ENCODE measurements around the gene UBTD2.
"Not testable (repeated sequence)": the region's sequence is repeated elsewhere in the genome, so short reads cannot be mapped to it uniquely, and the experiment has no call there.

Gene UBTD2

DNA sequence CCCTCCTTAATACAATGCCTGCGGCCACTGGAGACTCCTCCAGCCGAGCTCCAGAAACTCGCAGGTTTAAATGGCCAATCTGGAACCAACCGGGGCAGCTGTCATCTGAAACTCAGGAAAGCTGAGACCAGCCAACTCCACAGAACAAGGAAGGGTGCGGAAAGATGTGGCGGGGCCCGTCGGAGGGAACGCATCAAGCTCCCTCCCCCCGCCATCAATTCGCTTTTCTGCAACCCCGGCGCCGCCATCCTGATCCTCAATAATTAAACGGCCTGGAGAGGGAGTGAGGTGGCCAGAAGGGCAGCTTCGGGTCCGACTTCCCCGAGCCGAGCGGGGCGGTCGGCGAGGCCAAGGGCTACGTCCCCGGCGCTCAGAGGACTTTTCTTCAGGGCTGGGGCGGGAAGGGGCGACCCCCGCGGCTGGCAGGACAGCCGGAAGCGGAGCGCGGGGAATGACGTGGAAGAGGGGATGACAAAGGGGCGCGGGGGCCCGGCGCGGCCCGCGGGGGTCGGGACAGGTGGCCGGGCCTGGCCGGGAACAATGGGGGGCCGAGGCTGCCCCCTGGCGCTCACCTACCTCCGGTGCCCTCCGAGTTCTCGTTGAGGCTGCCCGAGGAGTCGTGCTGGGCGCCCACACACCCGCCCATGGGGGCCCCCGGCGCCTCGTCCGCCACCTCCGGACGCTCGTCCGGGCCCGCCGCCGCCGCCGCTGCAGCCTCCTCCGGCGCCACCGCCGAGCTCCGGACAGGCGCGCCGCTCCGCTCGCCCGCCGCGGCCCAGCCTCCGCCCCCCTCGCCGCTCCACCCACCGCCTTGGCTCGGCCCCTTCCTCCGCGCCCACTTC, at the start of gene UBTD2:
UBTD2 (minus strand) TSS at position 745 of the 842 bp plus-strand sequence; CDS start at position 646, 99 bp downstream.
- DNase-seq: peak; percentile 84

- not testable (repeated sequence) for DNase-seq
These were observed 43.3 kb upstream of the UBTD2 start for GRCh38 chr5:172326901-172327300.

DNA sequence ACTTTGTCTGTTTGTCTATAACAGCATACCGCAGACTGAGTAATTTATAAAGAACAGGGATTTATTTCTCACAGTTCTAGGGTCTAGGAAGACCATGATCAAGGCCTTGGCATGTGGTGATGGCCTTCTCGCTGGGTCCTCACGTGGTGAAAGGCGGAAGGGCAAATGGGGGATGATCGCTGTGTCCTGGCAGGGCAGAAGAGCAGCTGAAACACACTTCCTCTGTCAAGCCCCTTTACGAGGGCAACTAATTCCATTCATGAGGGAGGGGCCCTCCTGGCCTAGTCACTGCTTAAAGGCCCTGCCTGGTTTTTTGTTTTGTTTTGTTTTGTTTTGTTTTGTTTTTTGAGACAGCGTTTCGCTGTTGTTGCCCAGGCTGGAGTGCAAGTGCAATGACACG, 41.9 kb upstream of the UBTD2 start:
- no peak for DNase-seq

- no peak for DNase-seq
These were observed 38.7 kb upstream of the UBTD2 start for GRCh38 chr5:172322028-172322965.

DNA sequence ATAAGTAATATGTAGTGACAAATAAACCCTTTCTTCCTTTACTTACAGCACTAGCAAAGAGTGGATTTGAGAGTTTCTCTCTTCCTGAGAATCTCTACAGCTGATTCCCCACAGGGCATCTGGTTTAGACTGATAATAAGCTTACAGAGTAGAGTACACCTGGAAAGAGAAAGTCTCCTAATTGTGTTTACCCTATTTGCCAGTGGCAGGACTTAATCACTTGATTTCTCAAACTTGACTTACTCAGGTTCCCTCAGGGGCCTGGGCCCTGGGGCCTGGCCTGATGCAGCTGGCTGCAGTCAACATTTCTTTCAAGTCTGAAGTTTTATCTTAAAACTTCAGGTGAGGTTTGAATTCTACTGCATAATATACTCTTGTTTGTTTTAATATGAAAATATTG, 38.0 kb upstream of the UBTD2 start:
- DNase-seq: no peak

DNA sequence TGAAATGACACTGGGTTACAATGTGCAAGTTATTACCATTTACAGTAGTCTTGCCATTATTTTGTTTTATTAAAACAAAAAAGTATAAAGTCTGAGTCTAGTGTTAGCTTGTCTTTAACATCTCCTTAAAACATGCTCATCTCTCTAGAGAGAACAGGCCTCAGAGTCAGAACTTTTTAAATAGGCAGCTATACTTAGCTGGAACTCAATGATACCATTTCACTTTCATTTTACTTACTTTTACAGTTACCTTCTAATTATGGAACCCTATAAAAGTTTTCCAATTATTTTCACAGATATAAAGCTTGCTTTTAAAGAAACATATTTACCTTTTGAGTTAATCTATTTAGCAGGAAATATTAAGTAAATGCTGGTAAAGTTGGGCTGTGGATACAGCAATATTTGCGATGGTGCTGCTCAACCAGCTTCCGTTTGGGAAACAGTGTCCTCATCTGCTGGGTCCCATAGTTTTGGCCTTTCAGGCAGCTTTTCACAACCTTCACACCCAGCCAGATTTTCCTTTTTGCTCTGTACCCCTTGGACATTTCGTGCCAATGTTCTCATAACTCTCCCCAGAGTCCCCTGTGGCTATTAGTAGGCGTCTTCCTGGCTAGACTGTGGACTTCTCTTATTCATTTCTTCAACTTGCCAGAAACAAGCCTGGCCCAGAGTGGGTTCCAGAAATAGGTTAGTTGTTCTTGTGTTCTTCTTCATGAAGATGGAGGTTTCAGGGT, 36.3 kb upstream of the UBTD2 start:
- DNase-seq: no peak

DNA sequence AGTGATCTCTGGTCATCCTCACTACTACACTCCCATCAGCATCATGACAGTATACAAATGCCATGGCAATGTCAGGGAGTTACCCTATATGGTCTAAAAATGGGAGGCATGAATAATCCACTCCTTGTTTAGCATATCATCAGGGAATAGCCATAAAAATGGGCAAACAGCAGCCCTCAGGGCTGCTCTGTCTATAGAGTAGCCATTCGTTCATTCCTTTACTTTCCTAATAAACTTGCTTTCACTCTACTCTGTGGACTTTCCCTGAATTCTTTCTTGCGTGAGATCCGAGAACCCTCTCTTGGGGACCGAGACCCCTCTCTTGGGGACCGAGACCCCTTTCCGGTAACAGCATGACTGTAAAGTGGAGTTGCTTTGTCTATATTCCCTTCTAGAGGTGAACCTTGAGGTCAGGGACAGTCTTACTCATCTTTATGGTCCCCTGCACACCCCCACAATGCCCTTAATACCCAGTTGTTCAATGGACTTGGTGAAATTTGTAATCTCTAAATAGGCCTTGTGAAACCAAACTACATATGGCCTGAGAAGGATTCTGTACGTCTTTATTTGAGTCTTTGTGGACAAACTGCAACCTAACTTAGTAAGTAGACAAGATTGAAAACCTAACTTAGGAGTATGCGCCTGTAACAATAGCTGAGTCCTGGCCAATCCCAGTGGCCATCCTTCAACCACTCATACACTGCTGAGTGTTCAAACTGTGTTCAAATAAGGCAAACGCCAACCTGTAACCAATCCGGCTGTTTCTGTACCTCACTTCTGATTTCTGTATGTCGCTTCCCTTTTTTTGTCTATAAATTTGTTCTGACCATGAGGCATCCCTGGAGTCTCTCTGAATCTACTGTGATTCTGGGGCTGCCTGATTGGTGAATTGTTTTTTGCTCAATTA, 32.3 kb upstream of the UBTD2 start:
- no peak for DNase-seq

DNA sequence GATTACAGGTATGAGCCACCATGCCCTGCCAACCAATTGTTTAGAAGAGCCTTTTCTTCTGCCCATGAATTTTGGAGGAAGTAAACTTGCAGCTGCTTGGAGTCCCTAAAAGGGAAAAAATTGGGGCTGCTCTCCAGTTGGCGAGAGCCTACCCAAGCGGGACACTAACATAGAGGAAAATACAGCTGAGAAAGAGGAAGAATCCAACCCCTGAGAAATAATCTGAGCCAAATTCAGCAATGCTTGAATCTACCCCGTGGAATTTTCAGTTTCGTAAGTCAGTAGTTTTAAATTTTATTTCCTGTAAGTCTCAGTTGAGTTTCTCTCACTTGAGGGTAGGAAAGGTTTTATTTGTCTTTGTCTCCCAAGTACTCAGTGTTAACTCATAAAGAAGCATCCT, 30.4 kb upstream of the UBTD2 start:
- no peak for DNase-seq

DNA sequence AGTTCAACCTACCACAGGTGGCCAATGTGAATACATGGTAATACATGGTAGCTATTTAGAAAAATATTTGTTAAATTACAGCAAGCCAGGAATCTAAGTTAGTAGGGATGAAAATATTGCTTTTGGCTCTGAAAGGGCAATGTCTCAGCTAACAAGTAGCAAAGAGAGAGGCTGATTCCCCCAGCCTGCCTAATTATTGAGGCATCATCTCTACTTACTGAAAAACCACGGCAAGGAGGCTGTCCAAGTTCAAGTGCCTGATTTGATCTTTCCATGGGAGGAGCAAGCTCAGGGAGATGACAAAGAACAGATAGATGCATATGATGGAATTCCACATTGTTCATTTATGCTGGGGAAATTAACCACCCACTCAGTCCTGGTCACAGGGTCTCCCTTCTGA, 28.7 kb upstream of the UBTD2 start:
- DNase-seq: no peak

- DNase-seq: no peak
These were observed 28.0 kb upstream of the UBTD2 start for GRCh38 chr5:172311605-172312004.

DNA sequence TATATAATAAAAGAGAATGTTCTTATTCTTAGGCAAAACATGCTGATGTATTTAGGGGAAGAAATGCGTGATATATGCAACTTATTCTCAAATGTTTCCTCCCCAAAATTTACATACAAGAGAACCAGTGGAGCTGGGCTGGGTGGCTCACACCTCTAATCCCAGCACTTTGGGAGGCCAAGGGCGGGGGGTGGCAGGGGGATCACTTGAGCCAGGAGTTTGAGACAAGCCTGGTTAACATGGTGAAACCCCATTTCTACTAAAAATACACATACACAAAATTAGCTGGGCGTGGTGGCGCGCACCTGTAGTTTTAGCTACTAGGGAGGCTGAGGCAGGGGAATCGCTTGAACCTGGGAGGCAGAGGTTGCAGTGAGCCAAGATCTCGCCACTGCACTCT, 27.5 kb upstream of the UBTD2 start:
- no peak for DNase-seq

- DNase-seq: no peak
These were observed 21.8 kb upstream of the UBTD2 start for GRCh38 chr5:172305380-172305779.

DNA sequence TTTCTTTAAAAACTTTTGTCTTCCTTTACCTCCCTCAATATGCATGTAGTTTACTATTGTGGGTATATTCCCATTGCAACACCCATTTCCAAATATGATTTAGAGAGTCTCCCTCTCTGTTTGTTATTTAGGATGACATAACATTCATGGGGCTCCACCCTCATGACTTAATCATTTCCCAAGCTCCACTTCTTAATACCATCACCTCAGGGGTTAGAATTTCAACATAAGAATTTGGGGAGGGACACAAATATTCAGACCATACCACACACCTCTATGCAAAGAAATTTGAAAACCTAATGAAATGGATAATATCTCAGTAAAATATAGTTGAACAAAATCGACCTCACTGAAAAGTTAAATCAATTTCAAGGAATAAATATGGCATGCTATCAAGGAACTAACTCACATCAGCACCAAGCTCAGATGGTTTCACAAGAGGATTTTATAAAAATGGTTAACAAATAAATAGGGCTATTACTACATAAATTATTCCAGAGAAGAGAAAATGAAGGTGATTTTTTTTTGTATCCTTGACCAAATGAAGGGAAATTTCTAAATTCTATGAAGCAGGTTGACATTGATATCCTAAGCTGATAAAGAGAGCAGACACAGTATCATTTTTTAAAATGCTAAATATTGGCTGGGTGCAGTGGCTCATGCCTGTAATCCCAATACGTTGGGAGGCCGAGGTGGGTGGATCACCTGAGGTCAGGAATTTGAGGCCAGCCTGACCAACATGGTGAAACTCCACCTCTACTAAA, 20.2 kb upstream of the UBTD2 start:
- no peak for DNase-seq

DNA sequence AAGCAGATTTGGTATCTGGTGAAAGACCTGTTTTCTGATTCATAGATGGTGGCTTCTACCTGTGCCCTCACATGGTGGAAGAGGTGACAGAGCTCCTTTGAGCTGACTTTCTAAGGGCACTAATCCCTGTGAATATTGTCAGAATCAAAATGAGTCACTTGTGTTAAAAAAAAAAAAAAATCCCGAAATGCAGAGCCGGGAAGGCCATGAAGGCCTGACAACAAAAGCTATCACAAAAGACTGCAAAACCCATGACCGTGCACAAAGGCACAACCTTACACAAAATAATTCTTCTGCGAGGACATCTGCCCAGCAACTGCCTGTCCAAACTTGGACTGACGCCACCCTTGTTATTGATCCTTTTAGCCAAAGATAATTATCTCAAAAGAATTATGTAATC, 19.6 kb upstream of the UBTD2 start:
- DNase-seq: no peak

- no peak for DNase-seq
These were observed 18.6 kb upstream of the UBTD2 start for GRCh38 chr5:172302047-172302710.

GRCh38 chr5:172299916-172300439, 16.4 kb upstream of the UBTD2 start:
- DNase-seq: no peak

DNA sequence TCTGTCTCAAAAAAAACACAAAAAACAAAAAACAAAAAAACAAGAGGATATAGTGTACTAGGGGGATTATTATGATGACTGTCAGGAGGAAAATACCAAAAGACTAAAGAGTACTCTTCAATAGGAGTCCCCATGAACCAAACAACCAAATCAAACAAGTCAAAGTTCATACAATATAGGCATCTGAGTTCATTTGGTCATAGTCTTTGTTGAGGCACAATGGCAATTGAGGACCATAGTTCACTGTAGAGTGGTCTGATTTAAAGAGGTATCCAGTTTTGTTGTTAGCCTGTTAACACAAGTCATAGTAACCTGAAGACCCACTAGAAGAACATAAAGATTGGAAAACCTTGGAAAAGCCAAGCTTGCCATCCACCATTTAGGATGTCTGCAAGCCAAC, 11.3 kb upstream of the UBTD2 start:
- DNase-seq: no peak

GRCh38 chr5:172293745-172294342, 10.3 kb upstream of the UBTD2 start:
- no peak for DNase-seq

- peak; percentile 68 for DNase-seq
These were observed 9.6 kb upstream of the UBTD2 start for GRCh38 chr5:172293054-172293744.
